HG03575 (cell line): ENCODE measurements around the gene IL1RL1.

ENCODE experiments used
- ATAC-seq: cut with Tn5 transposase; IDR thresholded peaks from one replicate; pipeline ENCODE4 v1.9.1; 2021; ENCODE audit not compliant: unreplicated experiment, insufficient number of reproducible peaks, low FRiP score; ENCODE audit errors: extremely low read depth

IL1RL1 gene

GRCh38 chr2:102310964-102311640 lies at the start of gene IL1RL1:
TSS of gene IL1RL1 (plus strand) at chr2:102311563. CDS start at chr2:102338265, 26,702 bp downstream.
- no peak for ATAC-seq

GRCh38 chr2:102262216-102263129 lies 48.9 kb upstream of the IL1RL1 start:
- no peak for ATAC-seq

GRCh38 chr2:102264952-102265351 lies 46.4 kb upstream of the IL1RL1 start:
- no peak for ATAC-seq

- no peak for ATAC-seq
Measured at GRCh38 chr2:102266204-102266603, 45.2 kb upstream of the IL1RL1 start.

- no peak for ATAC-seq
Measured at GRCh38 chr2:102267774-102268173, 43.6 kb upstream of the IL1RL1 start.

GRCh38 chr2:102268510-102269199 lies 42.7 kb upstream of the IL1RL1 start:
- ATAC-seq: no peak

GRCh38 chr2:102269200-102269524 lies 42.2 kb upstream of the IL1RL1 start:
- no peak for ATAC-seq

- ATAC-seq: no peak
Measured at GRCh38 chr2:102271844-102272243, 39.5 kb upstream of the IL1RL1 start.

- no peak for ATAC-seq
Measured at GRCh38 chr2:102273619-102274211, 37.6 kb upstream of the IL1RL1 start.

- no peak for ATAC-seq
Measured at GRCh38 chr2:102276549-102277201, 34.7 kb upstream of the IL1RL1 start.

- ATAC-seq: no peak
Measured at GRCh38 chr2:102277202-102277700, 34.1 kb upstream of the IL1RL1 start.

- ATAC-seq: no peak
Measured at GRCh38 chr2:102278720-102279390, 32.5 kb upstream of the IL1RL1 start.

- ATAC-seq: no peak
Measured at GRCh38 chr2:102279391-102279735, 32.0 kb upstream of the IL1RL1 start.

- ATAC-seq: no peak
Measured at GRCh38 chr2:102282678-102283091, 28.7 kb upstream of the IL1RL1 start.

GRCh38 chr2:102283996-102284395 lies 27.4 kb upstream of the IL1RL1 start:
- no peak for ATAC-seq

GRCh38 chr2:102284611-102285010 lies 26.8 kb upstream of the IL1RL1 start:
- ATAC-seq: no peak

- ATAC-seq: no peak
Measured at GRCh38 chr2:102285368-102285767, 26.0 kb upstream of the IL1RL1 start.

GRCh38 chr2:102286041-102286440 lies 25.3 kb upstream of the IL1RL1 start:
- no peak for ATAC-seq
